NCI-H1417 treated with DMSO at 0.1 percent for 48 hours (cell line): ENCODE data around the gene NAAA.
"Not testable (repeated sequence)": the region's sequence is repeated elsewhere in the genome, so short reads cannot be mapped to it uniquely, and the experiment has no call there.

ENCODE experiments used
- DNase-seq: peaks from one replicate; lab custom pipeline; 2025; lab: John Stamatoyannopoulos, UW

Gene NAAA

DNA sequence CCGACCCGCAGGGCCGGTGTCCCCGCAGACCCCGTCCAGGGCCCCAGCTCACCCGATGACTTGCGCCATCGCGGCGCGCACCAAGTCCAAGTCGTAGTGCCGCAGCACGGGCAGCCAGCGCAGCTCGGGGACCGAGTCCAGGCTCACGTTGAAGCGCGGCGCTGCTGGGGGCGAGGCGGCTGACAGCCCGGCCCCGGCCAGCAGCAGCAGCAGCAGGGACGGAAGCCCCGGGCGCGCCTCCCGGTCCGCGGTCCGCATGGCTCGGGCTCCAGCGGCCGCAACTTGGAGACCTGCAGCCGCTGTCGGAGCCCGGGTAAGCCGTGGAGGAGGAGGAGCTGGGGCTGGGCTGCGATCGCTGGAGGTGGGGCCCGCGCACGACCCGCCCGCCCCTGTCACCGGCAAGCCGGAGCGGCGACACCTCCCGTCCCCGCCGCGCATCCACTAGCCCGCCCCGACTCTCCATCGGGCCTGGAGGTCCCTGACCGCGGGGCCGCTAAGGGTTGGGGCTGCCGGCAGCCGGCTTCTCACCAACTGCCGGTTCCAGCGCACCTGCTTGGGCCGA lies at the start of gene NAAA:
Gene NAAA (minus strand): TSS at position 322 of the 562 bp plus-strand sequence. CDS start 64 bp downstream, at position 258.
- DNase-seq, result no peak

DNA sequence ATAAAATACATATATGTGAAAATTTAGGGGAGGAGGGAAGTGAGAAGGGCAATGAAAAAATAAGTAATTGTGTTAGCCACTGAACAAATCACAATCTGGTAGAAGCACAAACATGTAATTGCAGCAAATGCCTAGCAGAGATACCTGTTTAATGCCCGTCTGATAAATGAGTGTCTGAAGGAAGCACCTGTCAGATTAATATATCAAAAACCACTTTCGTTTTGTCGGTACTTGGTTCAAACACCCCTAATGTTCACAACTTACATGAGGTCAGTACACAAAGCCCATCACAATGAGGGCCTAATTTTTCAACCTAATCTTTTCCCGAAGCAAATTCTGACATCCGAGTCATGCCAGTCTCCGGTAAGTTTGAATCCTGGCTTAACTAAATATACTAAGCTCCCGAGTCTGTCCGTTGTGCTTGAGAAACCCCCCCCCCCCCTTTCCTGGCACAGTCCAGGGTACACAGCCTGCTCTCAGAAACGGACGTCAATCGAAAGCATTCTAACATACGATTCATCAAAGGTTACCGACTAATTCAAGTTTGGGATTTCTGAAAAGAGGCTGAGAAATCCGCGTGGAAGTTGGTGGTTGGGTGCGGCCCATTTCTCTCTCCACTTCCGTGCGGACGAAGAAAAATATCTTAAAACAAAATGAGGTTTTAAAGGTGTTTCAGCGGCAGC lies 49.2 kb upstream of the NAAA start:
- no peak for DNase-seq

DNA sequence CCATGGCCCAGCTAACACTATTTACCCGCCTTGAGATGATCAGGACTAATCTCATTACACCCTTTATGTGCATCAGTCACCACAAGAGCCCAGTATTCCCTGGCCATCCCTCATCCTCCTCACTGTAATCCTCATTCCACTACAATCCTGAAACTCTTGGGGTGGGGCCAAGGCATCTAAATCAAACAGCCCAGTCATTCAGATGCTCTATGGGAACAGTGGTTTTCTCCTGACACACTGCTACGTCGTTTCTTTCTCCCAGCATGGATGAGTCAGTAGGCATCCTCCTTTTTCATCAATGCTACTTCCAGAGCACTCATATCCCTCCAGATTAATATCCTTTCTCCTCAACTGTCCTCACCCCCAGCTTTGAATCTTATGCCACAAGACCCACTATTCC lies 44.3 kb upstream of the NAAA start:
- DNase-seq, result no peak

DNA sequence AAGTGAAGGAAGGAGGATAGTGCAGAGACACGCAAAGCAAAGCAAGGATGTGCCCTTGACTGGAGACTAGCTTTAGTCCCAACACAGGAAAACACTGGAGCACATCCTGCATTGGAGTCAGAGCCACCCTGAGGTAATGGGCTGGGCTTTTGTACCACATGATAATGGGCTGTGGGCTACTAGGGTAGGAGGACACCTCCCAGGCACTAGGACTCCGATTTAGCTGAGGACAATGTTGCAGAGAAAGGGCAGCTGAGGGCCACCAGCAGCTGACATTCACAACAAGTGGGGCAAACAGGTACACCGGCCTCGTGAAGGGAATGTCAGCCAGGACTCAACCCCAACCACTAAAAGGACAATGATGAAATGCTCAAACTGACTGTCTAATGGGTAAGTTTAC lies 39.8 kb upstream of the NAAA start:
- no peak for DNase-seq

DNA sequence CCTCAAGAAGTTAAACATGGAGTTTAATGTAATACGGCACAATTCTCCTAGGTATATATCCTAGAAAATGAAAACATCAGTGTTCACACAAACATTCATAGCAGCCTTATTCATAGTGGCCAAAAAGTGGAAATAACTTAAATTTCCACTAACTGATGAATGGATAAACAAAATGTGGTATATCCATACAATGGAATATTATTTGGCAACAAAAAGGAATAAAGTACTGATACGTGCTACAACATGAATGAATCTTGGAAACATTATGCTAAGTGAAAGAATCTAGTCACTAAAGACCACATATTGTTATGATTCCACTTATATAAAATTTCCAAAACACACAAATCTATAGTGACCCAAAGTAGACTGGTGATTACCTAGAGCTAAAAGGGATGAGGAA lies 35.4 kb upstream of the NAAA start:
- DNase-seq, result no peak

DNA sequence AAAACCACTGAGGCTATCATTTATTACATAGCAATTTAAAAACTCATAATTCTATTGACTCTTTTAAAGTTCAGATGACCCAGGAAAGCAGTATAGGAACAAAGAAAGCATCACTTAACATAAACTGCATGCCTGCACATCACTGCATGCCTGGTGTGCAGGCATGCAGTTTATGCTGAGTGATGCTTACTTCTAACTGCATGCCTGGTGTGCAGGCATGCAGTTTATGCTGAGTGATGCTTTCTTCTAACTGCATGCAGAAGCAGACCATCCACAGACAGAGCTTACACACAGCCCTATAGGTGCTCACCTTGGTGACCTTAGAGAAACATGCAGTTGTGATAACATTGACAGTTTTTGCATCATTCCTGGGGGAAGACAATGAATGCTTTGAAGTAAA lies 33.0 kb upstream of the NAAA start:
- DNase-seq, result no peak

DNA sequence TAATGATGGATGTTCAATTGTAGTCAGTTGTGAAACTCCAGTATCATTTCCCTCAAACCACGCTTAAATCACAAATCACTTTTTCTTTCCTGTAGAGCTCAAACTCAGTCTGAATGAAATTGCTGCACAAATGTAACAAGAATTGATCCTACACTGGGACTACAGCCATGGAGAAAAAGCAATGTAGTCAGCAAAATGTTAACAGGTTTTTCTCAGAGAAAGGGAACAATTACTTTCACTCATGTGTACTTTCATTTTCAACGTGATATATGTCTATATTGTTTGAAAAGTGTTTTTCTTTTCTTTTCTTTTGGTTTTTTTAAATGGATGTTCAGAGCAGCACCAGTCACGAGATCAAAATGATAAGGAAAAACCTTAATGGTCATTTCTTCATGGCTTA lies 27.3 kb upstream of the NAAA start:
- DNase-seq, result no peak

DNA sequence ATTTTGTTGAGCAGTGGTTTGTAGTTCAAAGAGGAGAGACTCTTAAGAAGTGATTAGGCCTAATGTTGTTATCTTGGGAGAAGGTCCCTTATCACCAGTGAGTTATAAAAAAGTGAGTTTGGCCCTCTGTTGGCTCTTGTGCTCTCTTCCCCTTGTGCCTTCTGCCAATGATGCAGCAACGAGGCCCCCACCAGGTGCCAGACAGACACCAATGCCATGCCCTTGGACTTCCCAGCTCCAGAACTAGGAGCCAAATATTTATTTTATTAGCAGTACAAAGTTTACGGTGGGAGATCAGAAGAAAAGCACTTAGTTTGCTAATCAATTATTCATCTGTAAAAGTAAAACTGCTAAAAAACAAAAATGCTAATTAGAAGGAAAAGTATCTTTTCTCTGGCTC lies 22.7 kb upstream of the NAAA start:
- no peak for DNase-seq

DNA sequence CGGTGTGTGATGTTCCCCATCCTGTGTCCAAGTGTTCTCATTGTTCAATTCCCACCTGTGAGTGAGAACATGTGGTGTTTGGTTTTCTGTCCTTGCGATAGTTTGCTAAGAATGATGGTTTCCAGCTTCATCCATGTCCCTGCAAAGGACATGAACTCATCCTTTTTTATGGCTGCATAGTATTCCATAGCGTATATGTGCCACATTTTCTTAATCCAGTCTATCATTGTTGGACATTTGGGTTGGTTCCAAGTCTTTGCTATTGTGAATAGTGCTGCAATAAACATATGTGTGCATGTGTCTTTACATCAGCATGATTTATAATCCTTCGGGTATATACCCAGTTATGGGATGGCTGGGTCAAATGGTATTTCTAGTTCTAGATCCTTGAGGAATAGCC lies 21.3 kb upstream of the NAAA start:
- not testable (repeated sequence) for DNase-seq

DNA sequence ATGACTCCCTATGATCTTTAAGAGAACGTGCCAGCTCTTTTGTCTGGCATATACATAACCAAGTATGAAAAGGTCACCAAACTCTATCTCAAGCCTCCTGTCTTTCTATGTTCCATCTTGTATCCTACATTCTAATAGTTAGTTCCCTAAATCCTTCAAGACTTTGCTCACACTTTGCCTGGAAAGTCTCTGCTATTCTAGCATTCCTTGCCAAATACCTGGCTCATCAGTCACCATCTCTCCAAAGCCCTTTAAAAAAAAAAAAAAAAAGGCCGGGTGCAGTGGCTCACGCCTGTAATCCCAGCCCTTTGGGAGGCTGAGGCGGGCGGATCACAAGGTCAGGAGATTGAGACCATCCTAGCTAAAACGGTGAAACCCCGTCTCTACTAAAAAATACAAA lies 17.7 kb upstream of the NAAA start:
- not testable (repeated sequence) for DNase-seq

DNA sequence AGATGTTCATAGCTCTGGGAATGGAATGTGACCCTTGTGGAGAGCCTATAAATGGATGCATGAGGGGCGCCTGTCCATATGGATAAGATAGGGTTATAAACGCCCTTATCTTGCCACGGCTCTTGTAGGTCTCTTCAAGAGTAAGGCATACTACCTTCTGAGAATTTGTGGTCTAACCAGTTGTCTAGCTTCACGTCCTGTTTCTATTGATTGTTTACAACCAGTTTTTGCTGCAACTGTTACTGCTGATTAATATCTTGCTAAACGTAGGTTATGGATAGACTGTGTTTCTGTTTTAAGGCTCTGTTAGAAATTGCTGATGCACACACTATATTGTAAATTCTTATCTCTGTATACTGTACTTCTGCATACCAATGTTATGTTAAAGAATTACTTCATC lies 14.0 kb upstream of the NAAA start:
- not testable (repeated sequence) for DNase-seq

DNA sequence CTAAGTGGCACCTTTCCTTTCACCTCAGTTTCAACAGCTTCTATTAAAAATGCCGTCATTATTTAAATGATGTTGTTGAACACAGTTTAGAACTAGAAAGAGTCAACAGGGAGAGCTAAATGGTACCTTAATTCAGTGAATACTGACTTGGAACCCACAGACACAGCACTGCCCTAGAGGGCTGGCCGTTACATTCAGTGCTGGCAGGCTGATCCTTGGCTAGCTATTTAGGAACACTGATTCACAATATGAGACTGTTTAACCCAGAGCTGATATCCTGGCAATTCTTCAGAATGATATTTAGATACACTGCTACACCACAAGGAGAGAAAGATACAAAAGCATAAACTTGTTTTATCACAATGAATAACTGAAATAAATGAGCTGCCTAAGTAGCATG lies 12.7 kb upstream of the NAAA start:
- DNase-seq, result no peak

DNA sequence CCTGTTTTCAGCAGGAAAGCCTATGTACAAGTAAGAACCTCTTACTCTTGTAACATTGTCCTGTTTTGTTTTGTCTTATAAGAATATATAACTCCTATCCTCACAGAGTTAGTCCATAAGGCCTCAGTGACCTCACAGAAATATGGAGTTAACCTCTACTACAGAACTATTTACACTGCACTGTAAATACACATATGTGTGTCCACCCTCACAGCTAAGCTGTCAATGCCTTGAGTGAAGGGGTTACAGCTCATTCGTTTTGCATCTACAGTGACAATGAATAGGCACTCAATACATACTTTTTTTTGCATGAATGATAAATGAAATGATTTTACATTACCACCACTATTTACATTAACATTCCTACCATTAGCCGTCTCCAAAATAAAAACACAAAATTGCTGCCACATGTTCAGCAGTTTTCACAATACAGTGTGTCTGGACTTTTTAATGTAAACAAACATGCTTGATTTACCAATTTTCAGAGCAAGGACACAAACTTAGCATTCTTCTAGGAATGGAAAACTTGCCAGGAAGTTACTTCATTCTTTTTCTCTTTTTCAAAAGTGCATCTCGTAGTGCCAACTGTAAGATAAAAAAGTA lies 9.5 kb upstream of the NAAA start:
- no peak for DNase-seq

DNA sequence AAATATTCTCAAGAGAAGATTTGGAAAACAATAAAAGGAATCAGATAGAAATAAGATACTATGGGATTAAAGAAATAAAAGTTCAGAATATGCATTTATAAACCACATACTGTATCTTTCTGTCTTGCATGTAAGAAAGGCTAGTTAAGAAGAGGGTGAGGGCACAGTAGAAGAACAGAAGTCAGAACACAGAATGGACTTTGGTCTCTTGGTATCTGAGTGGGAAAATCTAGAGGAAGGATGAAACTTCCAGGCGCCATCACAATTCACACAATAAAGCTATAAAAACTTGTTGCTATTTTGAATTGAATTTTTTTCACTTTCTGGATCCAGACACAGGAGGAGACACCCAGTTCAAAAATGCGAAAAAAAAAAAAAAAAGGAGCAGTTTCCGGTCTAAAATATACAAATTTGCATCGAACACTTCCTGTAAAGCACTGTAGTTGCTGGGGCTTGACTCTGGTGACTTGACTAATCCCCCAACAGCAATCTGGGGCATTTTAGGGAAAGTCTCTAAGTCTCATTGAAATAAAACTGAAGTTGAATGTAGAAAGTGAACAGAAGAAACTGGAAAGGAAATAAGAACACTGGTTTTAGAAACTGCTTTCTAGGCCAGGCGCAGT lies 8.1 kb upstream of the NAAA start:
- DNase-seq, result no peak

DNA sequence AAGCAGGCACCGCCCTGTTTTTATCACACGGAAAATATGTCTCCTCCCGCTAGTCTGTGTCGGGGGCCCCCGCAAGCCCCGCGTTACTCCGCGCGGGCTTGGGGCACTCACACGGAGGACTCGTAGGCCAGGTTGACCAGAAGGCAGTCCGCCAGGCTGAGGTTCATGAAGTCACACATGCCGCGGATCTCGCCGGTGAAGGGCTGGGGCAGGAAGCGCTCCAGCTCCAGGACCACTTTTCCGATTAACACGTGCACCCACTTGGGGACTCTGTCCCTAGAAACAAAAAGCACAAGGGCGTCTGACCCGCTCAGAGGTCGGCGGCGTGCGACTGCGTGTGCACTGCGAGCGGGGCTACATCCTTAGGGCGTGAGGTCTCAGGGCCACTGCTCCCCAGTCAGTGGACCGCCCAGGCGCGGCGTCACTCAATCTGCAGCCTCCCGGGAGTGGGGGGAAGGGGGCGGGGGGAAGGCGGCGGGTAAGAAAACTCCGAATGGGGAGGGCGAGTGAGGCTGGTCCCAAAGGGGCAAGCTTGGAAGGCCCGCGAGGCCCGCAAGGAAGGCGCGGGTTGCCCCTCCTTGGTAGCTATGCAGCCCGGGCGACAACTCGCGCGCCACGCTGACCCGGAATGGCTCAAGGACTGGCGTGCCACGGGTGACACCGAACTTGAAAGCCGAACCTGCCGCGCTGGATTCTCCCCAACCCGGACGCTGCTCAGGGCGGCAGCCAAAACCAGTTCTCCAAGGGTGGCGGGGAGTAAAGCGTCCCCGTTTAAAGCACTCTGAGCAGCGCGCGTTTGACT lies 722 bp downstream of the NAAA start:
- DNase-seq, result no peak

DNA sequence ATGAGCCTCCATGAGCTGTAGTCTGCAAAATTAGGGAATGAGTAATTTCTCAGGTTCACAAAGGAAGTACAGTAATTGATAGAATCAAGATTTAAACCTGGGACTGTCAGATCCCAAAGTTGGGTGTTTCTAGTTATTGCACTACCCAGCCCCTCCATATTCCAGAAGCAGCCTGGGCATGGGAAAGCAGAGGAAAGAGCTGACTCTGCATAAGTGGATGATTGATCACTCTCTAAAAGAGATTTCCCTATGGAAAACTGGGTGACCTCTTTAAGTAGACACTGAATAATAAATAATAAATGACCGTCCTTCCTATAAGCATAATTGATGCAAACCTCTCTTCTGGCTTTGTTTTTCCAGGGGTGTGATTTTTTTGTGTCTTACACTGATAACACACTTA lies 5.2 kb downstream of the NAAA start:
- DNase-seq, result no peak

DNA sequence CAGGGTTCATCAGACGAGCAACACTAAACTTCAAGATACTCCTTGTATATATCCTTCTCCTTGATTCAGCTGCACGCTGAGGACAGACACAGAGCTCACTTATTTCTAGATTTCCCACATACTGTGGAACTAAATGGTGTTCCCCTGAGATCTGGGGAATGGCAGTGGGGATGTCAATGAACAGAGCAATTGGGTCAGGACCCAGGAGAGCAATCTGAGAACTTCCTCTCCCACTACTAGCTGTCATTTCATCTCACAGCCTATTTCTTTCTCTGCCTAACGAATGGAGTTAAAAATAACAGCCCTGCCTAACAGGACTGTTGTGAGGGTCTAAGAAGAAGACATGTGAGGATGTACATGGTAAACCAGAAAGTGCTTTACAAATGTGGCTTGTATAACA lies 10.7 kb downstream of the NAAA start:
- DNase-seq, result no peak

DNA sequence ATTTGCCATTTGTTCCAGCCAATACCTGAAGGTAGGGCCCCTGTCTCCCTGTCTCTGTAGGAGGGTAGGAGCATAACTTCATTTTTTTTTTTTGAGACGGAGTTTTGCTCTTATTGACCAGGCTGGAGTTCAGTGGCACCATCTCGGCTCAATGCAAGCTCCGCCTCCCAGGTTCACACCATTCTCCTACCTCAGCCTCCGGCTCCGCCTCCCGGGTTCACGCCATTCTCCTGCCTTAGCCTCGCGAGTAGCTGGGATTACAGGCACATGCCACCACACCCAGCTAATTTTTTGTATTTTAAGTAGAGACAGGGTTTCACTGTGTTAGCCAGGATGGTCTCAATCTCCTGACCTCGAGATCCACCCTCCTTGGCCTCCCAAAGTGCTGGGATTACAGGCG lies 15.9 kb downstream of the NAAA start:
- not testable (repeated sequence) for DNase-seq

DNA sequence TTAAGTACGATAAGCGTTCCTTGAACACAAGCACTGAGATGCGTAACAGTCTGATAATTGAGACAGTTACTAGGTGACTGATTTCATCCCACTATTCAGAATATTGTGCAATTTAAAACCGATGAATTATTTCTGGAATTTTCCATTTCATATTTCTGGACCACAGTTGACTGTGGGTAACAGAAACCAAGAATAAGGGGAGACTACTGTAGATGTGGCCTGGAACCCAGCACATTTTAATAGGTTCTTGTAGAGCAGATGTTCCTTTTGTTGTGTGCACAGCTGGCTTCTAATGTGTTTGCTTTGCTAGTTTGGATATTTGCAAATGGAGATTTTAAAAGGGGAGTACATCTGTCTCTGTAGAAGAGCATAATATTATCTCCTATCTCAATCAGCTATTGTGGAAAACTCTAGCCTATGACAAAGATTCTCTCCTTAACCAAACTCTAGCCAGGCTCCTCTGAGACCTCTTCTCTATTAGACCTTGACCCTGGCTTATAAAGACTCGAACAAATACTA lies 16.4 kb downstream of the NAAA start:
- no peak for DNase-seq

DNA sequence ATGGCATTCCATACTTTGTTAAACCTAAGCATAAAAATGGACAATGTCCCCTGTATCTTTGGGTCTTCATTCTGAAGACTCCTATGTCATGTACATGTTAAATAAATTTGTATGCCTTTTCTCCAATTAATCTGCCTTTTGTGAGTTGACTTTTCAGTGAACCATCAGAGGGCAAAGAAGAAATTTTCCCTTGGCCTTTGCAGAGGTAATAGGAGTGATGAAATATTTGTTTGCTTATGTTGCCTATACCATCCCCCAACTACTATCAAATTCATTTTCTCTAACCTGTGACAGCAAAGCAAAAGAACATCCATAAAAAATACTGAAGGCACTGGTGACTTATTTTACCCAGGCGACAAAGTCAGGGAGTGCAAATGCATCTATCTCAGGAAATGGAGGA lies 18.2 kb downstream of the NAAA start:
- no peak for DNase-seq

DNA sequence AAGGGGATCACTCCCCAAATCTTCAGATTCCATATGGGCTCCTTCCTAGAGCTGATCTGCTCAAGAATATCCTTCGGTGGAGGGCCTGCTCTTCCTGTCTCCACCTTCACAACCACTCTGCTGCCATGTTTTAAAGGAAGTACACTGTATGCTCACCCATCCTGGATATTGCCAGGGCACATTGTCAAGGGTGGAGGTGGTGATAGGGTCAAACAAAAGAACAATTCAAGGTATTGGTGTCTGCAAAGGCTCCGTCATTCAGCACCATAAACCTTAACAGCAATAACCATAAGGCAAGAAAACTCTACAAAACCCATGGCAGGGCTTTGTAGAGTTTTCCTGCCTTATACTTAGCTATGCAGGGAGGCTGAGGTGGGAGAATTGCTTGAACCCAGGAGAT lies 18.9 kb downstream of the NAAA start:
- no peak for DNase-seq

DNA sequence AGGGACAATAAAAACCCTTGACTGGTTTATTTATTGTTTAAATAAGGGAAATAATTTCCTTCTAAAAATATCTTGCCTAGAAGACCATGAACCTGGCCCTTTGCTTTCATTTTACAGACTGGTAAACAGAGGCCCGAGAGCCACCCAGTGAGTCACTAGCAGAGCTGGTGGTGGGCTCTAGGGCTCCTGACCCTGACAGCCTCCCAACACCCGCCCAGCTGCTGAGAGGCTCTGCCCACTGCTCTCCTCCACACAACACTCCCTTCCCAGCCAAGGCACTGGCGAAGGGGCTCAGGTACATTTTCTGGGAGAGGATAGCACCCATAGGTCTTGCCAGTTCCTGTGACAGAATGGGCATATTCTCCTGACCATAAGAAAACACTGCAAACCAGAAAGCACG lies 20.5 kb downstream of the NAAA start:
- no peak for DNase-seq
